ENCODE data around the gene HAUS3.
A peak's percentile ranks its signal among the peaks of the same experiment; 100 is the strongest.

HAUS3 gene

DNA sequence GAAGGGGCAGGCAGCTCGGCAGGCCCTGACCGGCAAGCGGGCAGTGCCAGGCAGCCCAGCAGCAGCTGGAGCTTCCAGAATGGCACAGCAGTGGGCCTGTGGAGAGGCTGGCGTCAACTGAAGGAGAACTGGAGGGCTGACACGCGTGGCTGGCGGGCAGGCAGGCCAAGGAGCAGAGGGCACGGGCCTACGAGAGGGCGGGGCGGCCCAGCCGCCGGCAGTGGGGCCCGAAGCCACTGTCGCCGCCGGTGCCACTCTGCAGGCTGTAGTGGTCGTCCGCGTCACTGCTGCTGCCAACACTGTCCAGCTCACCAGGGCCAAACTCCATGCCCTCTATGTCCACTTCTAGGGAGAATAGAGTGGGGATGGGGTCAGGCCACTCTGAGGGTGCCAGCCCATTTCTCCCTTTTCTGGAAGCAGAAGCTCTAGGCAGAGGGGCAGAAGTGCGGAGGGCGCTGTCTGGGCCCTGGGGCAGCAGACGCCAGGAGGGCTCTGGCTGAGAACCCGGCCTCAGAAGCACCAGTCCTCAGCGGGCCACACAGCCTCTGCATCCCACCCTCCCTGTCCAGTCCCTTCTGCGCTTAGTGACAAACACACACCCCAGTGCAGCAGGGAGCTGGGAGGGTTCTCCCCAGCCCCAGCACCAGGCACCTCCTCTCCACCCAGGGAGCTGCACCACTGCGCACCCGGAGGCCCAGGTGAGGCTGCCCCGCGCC is 8.6 kb upstream of the HAUS3 start:
- no peak for ATAC-seq (replicated peaks; ENCODE audit: extremely low read depth, poor library complexity, severe bottlenecking)
- Mint-ChIP-seq H3K36me3 (ENCODE audit: insufficient read depth) (peaks cover 50% of the 10 kb centered on the region), H3K4me1 (peaks cover 19% of the 10 kb centered on the region), H3K9me3 (no peaks in the 10 kb centered on the region), H3K27me3 (no peaks in the 10 kb centered on the region), H3K4me3 (no peak overlapping the region), H3K27ac (ENCODE audit: low read depth) (no peak overlapping the region)
- DNase-seq (ENCODE audit: low spot score in 2 of 2) = peak; percentile 8 to 13

DNA sequence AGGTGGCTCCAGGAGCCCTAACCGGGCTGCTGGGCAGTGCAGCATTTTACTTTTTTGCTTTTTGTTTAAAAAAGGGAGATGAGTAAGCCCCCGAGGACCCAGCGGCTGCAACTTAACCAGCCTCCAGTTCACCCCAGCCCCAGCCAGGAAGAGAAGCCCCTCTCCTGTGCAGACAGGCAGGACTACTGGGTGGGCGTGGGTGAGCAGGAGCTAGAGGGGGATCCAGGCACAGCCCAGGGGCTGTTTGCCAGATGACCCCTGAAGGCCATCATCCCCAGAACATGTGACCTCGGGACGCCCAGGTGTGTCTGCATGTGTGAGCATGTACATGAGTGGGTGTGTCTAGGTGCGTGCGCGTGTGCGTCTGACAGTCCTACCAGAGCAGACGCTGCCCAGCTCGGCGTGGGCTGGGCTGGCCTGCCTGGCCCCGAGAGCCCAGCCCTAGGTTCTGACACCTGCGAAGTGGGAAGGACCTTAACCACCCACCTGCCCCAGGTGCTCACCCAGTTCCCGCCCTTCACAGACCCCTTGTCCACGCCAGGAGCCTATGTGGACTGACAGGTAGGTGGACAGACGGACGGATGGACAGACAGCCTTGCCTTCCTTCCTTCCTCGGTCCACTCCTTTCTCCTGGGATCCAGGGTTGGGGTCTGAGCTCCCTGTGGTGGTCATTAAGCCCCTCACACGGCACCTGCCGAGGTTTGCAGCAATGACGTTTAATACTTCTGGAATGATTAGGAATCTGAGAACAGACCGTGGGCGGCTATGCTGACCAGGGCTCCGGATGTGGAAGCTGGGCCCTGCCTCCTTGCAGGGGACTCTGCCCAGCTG is 7.8 kb upstream of the HAUS3 start:
- H3K36me3 Mint-ChIP-seq (ENCODE audit: insufficient read depth) = peaks cover 47% of the 10 kb centered on the region
- DNase-seq (ENCODE audit: low spot score in 2 of 2) = peak; percentile 6 to 12
- peak overlapping the region; percentile 6 for H3K4me3 Mint-ChIP-seq

DNA sequence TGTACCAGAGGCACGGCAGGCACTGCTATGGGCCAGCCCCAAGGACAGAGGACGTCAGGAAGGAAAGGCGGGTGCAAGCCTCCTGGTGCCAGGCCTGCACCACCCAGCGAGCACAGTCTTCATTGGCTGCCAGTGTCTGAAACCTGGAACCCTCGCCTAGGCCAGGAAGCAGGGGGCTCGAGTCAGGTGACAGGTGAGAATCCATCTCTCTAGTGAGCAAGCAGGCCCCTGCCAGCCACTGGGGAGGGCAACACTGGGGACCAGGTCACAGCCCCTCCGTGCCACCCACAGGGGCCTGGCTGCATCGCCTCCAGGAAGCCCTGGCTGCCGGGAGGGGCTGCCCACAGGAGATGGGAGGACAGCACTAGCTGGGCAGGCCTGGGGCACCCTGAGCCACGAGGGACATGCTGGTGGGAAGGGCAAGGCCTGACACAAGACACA is 6.9 kb upstream of the HAUS3 start:
- H3K4me3 Mint-ChIP-seq = peak overlapping the region; percentile 6
- DNase-seq (ENCODE audit: low spot score in 2 of 2) (peak; percentile 9 to 13), ATAC-seq (replicated peaks; ENCODE audit: extremely low read depth, poor library complexity, severe bottlenecking) (no peak)
- H3K27me3 Mint-ChIP-seq = no peaks in the 10 kb centered on the region
- H3K4me1 Mint-ChIP-seq = peaks cover 20% of the 10 kb centered on the region
- H3K9me3 Mint-ChIP-seq = no peaks in the 10 kb centered on the region
- peak overlapping the region; percentile 40 for H3K27ac Mint-ChIP-seq (ENCODE audit: low read depth)
- peaks cover 39% of the 10 kb centered on the region for H3K36me3 Mint-ChIP-seq (ENCODE audit: insufficient read depth)

More for the DNA sequence above, 7.8 kb upstream of the HAUS3 start:
- peaks cover 22% of the 10 kb centered on the region for H3K4me1 Mint-ChIP-seq
- peak overlapping the region; percentile 40 for H3K27ac Mint-ChIP-seq (ENCODE audit: low read depth)
- H3K27me3 Mint-ChIP-seq = no peaks in the 10 kb centered on the region
- no peaks in the 10 kb centered on the region for H3K9me3 Mint-ChIP-seq
- ATAC-seq (replicated peaks; ENCODE audit: extremely low read depth, poor library complexity, severe bottlenecking) = no peak

DNA sequence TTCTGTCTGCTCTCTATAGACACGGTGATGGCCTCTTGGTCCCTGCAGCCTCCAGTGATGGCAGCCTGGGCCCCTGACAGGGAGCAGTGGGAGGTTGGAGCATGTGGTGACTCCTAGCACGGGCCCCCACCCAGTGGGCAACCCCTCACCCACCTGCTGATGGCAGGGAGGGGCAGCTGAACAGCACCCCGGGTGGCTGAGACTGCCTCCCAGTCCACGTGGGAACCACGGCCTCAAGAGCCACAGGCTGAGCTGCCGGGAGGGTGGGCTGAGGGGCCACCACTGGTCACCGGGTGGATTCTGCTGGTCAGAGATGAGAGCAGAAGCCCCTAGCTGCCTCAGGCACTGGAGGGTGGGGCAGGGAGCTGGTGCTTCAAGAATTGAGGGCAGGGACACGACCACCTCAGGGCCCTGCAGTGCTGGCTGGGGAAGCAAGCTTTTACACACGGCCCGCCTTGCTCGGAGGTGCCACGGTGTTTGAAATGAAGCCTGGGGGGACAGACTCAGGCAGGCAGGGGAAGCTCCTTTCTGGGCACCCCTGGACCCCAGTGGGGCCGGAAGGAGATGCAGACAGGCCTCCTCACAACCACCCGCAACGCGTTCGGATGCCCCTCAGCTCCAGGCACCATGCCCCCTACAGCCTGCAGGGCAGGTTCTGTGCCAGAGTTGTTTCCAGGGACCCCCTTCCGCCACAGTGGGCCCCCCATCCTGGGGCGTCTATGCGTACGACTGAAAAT is 6.3 kb upstream of the HAUS3 start:
- Mint-ChIP-seq H3K4me3 (no peak overlapping the region), H3K27ac (ENCODE audit: low read depth) (peak overlapping the region; percentile 51), H3K36me3 (ENCODE audit: insufficient read depth) (peaks cover 38% of the 10 kb centered on the region), H3K4me1 (peaks cover 26% of the 10 kb centered on the region), H3K9me3 (no peaks in the 10 kb centered on the region), H3K27me3 (no peaks in the 10 kb centered on the region)
- peak; percentile 7 to 12 for DNase-seq (ENCODE audit: low spot score in 2 of 2)
- no peak for ATAC-seq (replicated peaks; ENCODE audit: extremely low read depth, poor library complexity, severe bottlenecking)

DNA sequence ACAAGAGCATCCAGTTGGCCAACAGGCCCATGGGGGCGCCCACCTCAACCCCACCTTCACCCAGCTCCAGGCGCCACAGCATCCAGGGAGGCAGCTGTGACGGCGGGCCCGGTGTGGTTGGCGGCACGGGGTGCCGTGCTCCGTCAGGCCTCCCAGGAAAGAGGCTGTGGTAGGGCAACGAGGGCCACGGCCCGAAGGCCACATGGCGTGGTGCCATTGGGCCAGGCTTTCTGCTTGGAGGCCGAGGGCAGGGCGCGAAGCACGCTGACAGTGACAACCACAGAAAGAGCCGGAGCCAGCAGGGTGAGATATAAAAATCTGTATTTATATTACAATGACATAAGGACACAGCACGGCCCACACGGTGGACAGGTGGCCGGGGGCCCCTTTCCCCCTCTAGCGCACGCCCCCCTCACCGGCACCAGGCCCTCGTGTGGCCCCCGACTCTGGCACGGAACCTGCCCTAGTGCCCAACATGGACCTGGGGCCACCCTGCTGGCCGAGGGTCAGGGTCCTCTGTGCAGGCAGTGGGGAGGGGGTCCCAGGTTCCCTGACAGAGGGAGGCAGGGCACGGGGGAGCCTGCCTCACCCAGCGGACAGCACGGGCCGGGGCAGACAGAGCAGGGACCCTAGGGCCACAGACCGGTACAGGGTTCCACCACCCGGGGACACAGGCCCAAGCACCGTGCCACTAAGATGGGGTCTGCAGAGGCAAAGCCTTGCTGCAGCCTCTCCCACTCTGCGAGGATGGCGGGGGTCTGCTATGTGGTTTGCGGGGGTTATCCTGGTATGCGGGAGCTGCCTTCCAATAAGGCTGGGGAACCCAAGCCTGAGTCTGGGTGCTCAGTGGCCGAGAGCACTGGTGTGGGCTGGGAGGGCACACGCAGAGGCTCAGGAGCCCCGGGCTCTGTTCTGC is 5.5 kb upstream of the HAUS3 start:
- Mint-ChIP-seq H3K9me3 (no peaks in the 10 kb centered on the region), H3K27ac (ENCODE audit: low read depth) (peak overlapping the region; percentile 61), H3K4me3 (no peak overlapping the region), H3K27me3 (no peaks in the 10 kb centered on the region), H3K4me1 (peaks cover 24% of the 10 kb centered on the region), H3K36me3 (ENCODE audit: insufficient read depth) (peaks cover 34% of the 10 kb centered on the region)
- ATAC-seq (replicated peaks; ENCODE audit: extremely low read depth, poor library complexity, severe bottlenecking) (no peak), DNase-seq (ENCODE audit: low spot score in 2 of 2) (peak; percentile 9 to 13)

DNA sequence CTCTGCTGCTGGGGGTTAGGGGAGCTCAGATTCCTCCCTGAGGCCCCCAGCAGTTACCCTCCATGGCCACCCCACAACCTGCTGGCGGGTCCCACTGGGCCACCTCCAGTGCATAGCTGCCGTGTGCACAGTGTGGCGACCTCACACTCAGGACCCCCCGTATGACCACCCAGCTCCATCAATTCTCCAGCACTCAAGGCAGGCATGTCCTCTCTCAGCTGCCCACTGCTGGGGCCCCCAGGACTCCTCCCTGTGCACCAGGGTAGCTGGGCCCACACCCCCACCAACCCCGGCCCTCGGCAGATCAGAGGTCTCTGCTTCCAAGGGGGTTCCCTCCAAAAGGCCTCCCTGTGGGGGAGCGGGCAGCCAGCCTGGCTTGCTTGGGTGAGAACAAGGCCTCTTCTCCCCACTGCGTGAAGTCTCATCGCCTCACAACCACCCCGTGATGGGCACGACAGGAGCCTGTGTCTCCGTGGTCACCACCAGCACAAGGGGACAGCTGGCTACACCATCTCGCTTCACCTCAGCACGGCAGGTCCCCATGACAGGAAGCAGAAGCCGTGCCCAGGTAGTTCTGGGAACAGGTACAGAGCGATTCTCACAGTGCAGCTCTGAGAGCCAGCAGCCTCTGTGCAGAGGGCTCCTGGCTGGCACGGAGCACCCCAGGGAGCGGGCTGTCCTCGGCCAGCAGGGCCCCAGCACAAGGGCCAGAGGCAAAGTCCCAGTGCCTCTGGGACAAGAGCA is 4.6 kb upstream of the HAUS3 start:
- ATAC-seq (replicated peaks; ENCODE audit: extremely low read depth, poor library complexity, severe bottlenecking) = no peak
- Mint-ChIP-seq H3K4me3 (no peak overlapping the region), H3K36me3 (ENCODE audit: insufficient read depth) (peaks cover 35% of the 10 kb centered on the region), H3K27ac (ENCODE audit: low read depth) (peak overlapping the region; percentile 61), H3K27me3 (no peaks in the 10 kb centered on the region), H3K9me3 (no peaks in the 10 kb centered on the region), H3K4me1 (peaks cover 29% of the 10 kb centered on the region)
- peak; percentile 7 to 14 for DNase-seq (ENCODE audit: low spot score in 2 of 2)

DNA sequence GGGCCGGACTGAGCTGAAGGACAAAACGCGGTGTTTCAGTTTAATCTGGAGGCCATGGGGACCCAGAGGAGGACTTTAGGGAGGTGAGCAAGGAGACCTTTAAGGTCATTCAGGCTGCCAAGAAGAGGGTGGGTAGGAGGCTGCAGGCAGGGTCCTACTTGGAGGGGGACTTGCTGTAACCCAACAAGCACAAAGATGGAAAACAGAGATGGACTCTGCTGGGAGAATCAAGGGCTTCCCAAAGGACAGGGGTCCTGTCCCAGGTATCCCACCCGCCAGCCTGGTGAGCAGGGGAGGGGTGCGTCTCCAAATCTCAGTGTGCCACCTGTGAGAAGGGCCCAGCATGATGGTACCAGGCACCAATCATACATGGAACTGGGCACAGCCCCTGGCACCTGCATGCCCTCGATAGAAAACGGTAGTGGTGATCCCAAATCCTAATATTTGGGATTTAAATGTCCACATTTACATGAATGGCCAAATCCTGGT is 3.9 kb upstream of the HAUS3 start:
- Mint-ChIP-seq H3K27me3 (no peaks in the 10 kb centered on the region), H3K36me3 (ENCODE audit: insufficient read depth) (peaks cover 33% of the 10 kb centered on the region), H3K4me3 (no peak overlapping the region), H3K27ac (ENCODE audit: low read depth) (peak overlapping the region; percentile 72), H3K4me1 (peaks cover 34% of the 10 kb centered on the region), H3K9me3 (no peaks in the 10 kb centered on the region)
- ATAC-seq (replicated peaks; ENCODE audit: extremely low read depth, poor library complexity, severe bottlenecking) (no peak), DNase-seq (ENCODE audit: low spot score in 2 of 2) (no peak)

DNA sequence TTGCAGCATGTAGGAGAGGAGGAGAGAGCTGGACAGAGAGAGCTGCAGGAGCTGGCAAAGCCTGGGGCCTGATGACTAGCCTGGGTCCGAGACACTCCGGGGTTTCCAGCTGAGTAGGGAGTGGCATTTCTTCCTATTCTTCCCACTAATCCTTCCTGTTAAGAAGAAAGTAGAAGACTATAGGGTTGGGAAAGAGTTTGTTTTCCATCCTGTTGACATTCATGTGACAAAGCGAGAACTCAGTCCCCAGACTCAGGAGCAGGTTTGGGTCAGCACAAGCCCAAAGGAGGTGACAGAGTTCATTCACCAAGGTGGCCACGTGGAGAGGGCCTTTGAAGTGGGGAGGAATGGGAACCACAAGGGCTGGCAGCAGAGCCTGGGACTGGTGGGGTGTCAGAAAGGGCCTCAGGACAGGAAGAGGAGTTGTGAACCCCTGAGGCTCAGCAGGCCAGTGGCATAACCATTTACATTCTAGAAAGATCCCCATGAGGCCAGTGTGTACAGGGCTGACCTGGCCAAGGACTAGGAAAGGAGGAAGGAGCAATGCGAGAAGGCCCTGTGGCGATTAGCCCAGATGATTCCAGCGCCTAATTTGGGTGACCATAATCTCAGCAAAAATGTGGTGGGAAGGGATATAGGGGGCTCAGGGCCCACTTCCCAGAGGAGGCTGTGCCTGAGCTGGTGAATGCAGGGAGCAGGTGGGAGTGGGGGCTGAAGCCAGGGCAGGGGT is 3.3 kb upstream of the HAUS3 start:
- Mint-ChIP-seq H3K4me1 (peaks cover 40% of the 10 kb centered on the region), H3K9me3 (no peaks in the 10 kb centered on the region), H3K4me3 (no peak overlapping the region), H3K27ac (ENCODE audit: low read depth) (peak overlapping the region; percentile 72), H3K36me3 (ENCODE audit: insufficient read depth) (peaks cover 33% of the 10 kb centered on the region), H3K27me3 (no peaks in the 10 kb centered on the region)
- no peak for DNase-seq (ENCODE audit: low spot score in 2 of 2)
- no peak for ATAC-seq (replicated peaks; ENCODE audit: extremely low read depth, poor library complexity, severe bottlenecking)

DNA sequence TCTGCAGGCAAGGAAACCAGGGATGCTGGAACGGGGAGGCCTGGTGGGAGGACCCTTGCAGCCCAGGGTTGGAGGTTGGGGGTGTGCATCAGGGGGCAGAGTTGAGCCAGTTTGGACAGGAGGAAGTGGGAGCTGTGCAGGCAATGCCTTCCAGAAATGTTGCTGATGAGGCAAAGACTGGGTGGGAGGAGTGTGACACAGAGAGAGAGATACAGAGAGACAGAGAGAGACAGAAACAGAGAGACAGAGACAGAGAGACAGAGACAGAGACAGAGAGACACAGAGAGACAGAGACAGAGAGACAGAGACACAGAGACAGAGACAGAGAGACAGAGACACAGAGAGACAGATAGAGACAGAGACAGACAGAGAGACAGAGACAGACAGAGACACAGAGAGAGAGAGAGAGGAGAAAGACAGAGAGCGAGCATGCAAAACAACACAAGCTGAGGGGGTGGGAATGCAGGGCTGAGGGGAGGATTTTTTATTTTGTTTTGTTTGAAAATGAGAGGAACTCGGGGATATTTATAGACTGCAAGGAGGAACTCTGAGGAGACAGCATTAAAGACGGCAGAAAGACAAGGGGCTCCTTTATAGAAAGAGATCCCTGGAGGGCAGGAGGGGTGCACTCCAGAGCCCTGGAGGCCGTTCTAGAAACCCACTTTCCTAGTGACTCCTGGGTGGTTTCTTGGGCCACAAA is 1.9 kb upstream of the HAUS3 start:
- Mint-ChIP-seq H3K4me3 (no peak overlapping the region), H3K4me1 (peaks cover 53% of the 10 kb centered on the region), H3K9me3 (no peaks in the 10 kb centered on the region), H3K36me3 (ENCODE audit: insufficient read depth) (peaks cover 33% of the 10 kb centered on the region), H3K27ac (ENCODE audit: low read depth) (peak overlapping the region; percentile 61), H3K27me3 (no peaks in the 10 kb centered on the region)
- DNase-seq (ENCODE audit: low spot score in 2 of 2) (no peak), ATAC-seq (replicated peaks; ENCODE audit: extremely low read depth, poor library complexity, severe bottlenecking) (no peak)

DNA sequence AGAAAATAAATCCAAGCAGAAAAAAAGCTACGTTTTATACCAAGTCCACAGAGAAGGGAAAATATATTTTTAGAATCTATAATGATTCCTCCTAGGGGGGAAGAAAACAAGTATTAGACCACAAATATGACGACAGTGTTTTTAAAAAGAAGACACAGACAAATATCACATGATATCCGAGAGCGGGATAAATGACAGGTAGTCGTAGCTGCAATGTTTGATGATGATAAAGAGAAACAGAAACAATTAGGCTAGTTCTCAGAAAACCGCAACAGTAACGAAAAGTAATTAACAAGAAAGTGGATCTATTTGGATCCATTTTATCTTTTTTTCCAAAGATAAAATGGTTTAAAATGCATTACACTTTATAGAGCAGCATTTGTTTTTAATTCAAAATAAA is 918 bp downstream of the HAUS3 start:
- ATAC-seq (replicated peaks; ENCODE audit: extremely low read depth, poor library complexity, severe bottlenecking) = peak; percentile 26
- H3K9me3 Mint-ChIP-seq = no peaks in the 10 kb centered on the region
- H3K4me1 Mint-ChIP-seq = peaks cover 72% of the 10 kb centered on the region
- peak in 1 of 2 donors; percentile 8 for DNase-seq (ENCODE audit: low spot score in 2 of 2)
- peak overlapping the region; percentile 99 for H3K27ac Mint-ChIP-seq (ENCODE audit: low read depth)
- peaks cover 36% of the 10 kb centered on the region for H3K36me3 Mint-ChIP-seq (ENCODE audit: insufficient read depth)
- H3K27me3 Mint-ChIP-seq = no peaks in the 10 kb centered on the region
- H3K4me3 Mint-ChIP-seq = peak overlapping the region; percentile 90

All from central memory CD8-positive, alpha-beta T cell (primary cell).